Ramos (cell line): Measurements from ENCODE around the gene NRCAM.
"Not testable (repeated sequence)": the region's sequence is repeated elsewhere in the genome, so short reads cannot be mapped to it uniquely, and the experiment has no call there.

Experiments
- in situ Hi-C: fragments of 300-500 bp; cut with MboI; formaldehyde crosslinking; loops from one replicate; pipeline ENCODE4 v1.14.3; 2022; ENCODE audit warnings: low sequenced_read_pairs; ENCODE audit not compliant: unreplicated experiment

NRCAM gene

GRCh38 chr7:108455998-108456677 is at the start of gene NRCAM:
NRCAM (minus strand) TSS chr7:108456436; CDS start chr7:108240064, 216,372 bp downstream.
- in situ Hi-C loops, result no loop called here

- in situ Hi-C loops, result not testable (repeated sequence)
Measured at GRCh38 chr7:108504576-108504975, 48.3 kb upstream of the NRCAM start.

GRCh38 chr7:108503112-108504026 is 47.1 kb upstream of the NRCAM start:
- in situ Hi-C loops, result no loop called here

- in situ Hi-C loops, result loop anchor here (25.0 kb wide), 1 partner anchor 312 kb away; no protein-coding TSS in a partner anchor
Measured at GRCh38 chr7:108499566-108499965, 43.3 kb upstream of the NRCAM start.

GRCh38 chr7:108498481-108498880 is 42.2 kb upstream of the NRCAM start:
- in situ Hi-C loops, result loop anchor here (25.0 kb wide), 1 partner anchor 311 kb away; no protein-coding TSS in a partner anchor

- in situ Hi-C loops, result loop anchor here (25.0 kb wide), 1 partner anchor 310 kb away; no protein-coding TSS in a partner anchor
Measured at GRCh38 chr7:108497082-108497725, 41.0 kb upstream of the NRCAM start.

GRCh38 chr7:108492742-108493141 is 36.5 kb upstream of the NRCAM start:
- in situ Hi-C loops, result loop anchor here (25.0 kb wide), 1 partner anchor 305 kb away; no protein-coding TSS in a partner anchor

- in situ Hi-C loops, result loop anchor here (25.0 kb wide), 1 partner anchor 302 kb away; no protein-coding TSS in a partner anchor
Measured at GRCh38 chr7:108488768-108489538, 32.7 kb upstream of the NRCAM start.

- in situ Hi-C loops, result loop anchor here (25.0 kb wide), 1 partner anchor 300 kb away; no protein-coding TSS in a partner anchor
Measured at GRCh38 chr7:108487646-108488045, 31.4 kb upstream of the NRCAM start.

- in situ Hi-C loops, result loop anchor here (25.0 kb wide), 1 partner anchor 299 kb away; no protein-coding TSS in a partner anchor
Measured at GRCh38 chr7:108486291-108486966, 30.2 kb upstream of the NRCAM start.

GRCh38 chr7:108484137-108484536 is 27.9 kb upstream of the NRCAM start:
- in situ Hi-C loops, result loop anchor here (25.0 kb wide), 1 partner anchor 297 kb away; no protein-coding TSS in a partner anchor

- in situ Hi-C loops, result loop anchor here (25.0 kb wide), 1 partner anchor 293 kb away; no protein-coding TSS in a partner anchor
Measured at GRCh38 chr7:108480311-108480710, 24.1 kb upstream of the NRCAM start.

- in situ Hi-C loops, result loop anchor here (25.0 kb wide), 1 partner anchor 292 kb away; no protein-coding TSS in a partner anchor
Measured at GRCh38 chr7:108479751-108480150, 23.5 kb upstream of the NRCAM start.

- in situ Hi-C loops, result loop anchor here (25.0 kb wide), 1 partner anchor 292 kb away; no protein-coding TSS in a partner anchor
Measured at GRCh38 chr7:108479118-108479517, 22.9 kb upstream of the NRCAM start.

GRCh38 chr7:108468246-108468645 is 12.0 kb upstream of the NRCAM start:
- in situ Hi-C loops, result no loop called here

- in situ Hi-C loops, result no loop called here
Measured at GRCh38 chr7:108467391-108467790, 11.2 kb upstream of the NRCAM start.

- in situ Hi-C loops, result not testable (repeated sequence)
Measured at GRCh38 chr7:108466322-108466721, 10.1 kb upstream of the NRCAM start.

- in situ Hi-C loops, result no loop called here
Measured at GRCh38 chr7:108464743-108465142, 8.5 kb upstream of the NRCAM start.

- in situ Hi-C loops, result no loop called here
Measured at GRCh38 chr7:108463613-108464012, 7.4 kb upstream of the NRCAM start.
